LNCAP (cell line): ENCODE measurements around the gene CTNNA1.

Source experiments
- CTCF ChIP-seq: fragments of 450-650 bp; IDR thresholded peaks from 2 replicates; pipeline ENCODE4 v1.5.1; 2017; ENCODE audit warnings: mild to moderate bottlenecking

Gene CTNNA1

GRCh38 chr5:138963763-138964371, 210.6 kb downstream of the CTNNA1 start:
- TF ChIP-seq CTCF, result no peak

GRCh38 chr5:138964647-138965201, 211.5 kb downstream of the CTNNA1 start:
- TF ChIP-seq CTCF, result no peak

- TF ChIP-seq CTCF, result no peak
Measured at GRCh38 chr5:138965626-138966025, 212.4 kb downstream of the CTNNA1 start.

DNA sequence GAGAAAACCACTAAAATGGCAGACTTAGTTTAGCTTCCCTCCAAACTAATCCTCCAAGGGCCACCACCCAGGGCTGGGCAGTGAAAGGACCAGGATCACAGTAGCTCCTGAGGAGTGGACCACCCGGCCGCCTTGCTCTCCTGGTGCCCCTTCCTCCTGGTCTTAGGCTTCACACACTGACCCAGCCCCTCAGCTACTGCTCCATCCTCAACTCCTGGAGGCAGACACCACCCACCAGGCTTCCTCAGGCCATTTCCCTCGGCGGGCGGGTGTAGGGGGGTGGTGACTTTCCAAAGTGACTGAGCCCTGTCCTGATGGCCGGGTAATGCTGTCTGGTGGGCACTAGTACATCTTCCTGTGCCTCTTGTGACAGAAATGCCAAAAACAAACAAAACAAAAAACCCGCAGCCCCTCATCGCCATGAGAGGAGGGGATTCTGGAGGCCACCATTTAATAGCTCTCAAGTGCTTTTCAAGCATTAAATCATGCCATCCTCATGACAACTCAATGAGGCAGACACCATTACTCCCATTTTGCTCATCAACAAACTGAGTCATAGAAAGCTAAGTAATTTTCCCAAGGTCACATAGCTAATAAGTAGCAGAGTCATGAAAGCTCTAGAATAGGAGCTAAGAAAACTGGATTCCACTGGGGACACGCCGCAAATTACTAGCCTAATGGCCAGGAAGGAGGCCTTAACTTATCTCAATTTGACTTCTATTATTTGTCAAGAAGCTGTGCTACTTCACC, 213.2 kb downstream of the CTNNA1 start:
- no peak for TF ChIP-seq CTCF

GRCh38 chr5:138967791-138968448, 214.7 kb downstream of the CTNNA1 start:
- TF ChIP-seq CTCF, result no peak

DNA sequence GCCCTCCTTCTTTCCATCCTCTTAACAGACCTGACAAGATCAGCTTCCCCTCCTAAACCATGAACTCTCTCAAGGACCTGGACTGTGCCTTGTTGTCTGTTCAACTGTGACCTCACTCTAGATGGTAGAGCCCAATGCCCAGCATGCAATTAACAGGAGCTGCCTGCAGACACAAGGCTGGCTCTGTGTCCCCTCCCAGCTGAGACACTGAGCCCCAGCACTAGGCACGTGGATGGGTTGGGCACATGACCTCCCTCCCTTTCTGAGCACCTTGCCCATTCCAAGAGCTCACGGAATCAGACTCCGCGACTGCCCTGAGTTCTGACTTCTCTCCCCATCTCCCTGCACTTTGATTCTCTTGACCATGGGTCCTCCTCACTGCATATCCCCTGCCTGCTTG, 215.4 kb downstream of the CTNNA1 start:
- no peak for TF ChIP-seq CTCF

GRCh38 chr5:138969323-138970002, 216.2 kb downstream of the CTNNA1 start:
- no peak for TF ChIP-seq CTCF
